ENCODE results near the gene LRTM2.

The LRTM2 gene

DNA sequence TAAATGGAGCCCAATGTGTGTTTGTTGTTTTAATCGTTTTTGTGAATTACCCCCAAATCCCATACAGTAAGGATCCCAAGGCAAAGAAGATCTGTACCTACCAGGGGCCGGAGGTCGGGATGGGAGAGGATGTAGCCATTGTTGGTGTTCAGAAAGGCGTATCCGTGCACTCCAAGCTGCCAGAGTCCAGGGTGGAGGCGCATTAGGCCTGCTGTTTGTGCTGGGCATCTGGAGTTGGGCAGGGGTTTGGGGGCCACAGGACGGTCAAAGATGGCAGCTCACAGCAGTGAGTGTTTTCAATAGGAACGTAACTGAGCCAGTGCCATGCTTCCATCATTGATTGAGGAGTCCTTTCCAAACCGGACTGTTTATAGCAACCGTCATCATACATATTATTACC, 57.8 kb downstream of the LRTM2 start:
- CTCF ChIA-PET: no interaction called here
- no peaks in the 10 kb centered on the region for H3K9me3 ChIP-seq (ENCODE audit: control insufficient read depth, insufficient read depth, low read depth, low read length)
- H3K4me3 ChIP-seq (ENCODE audit: low read depth, low read length): no peak overlapping the region
- no peak overlapping the region for H3K27ac ChIP-seq (ENCODE audit: extremely low read depth, low read depth, low read length)
- no peaks in the 10 kb centered on the region for H3K4me1 ChIP-seq (ENCODE audit: control insufficient read depth, insufficient read depth, low read length)
- POLR2A ChIA-PET: no interaction called here
- H3K36me3 ChIP-seq (ENCODE audit: control insufficient read depth in 2 of 2, insufficient read depth in 1 of 2, low read length in 2 of 2): no peaks in the 10 kb centered on the region
- no peak for TF ChIP-seq ZNF221 (tag by site-specific recombination; IDR thresholded peaks at IDR 0.05; ENCODE audit: borderline replicate concordance)

DNA sequence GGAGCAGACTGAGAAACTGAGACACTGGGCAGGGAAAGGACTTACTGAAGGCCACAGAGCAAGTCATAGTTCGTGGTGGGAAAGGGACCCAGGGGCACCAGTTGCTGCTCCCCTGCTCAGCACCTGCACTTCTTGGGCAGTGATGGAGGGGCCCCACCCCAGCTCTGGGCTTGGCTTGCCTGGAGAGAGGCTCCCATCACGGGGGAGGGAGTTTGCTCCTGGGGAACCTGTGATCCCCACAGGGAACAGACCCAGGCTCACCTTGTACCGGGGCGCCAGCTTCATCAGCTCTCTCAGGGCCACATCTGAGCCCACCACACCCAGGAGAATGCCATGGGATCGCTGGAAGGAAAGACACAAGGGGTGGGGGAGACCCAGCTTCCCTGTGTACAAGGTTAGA, 58.3 kb downstream of the LRTM2 start:
- ChIA-PET CTCF (no interaction called here), POLR2A (no interaction called here)
- no peaks in the 10 kb centered on the region for H3K36me3 ChIP-seq (ENCODE audit: control insufficient read depth in 2 of 2, insufficient read depth in 1 of 2, low read length in 2 of 2)
- no peak overlapping the region for H3K27ac ChIP-seq (ENCODE audit: extremely low read depth, low read depth, low read length)
- H3K9me3 ChIP-seq (ENCODE audit: control insufficient read depth, insufficient read depth, low read depth, low read length): no peaks in the 10 kb centered on the region
- no peaks in the 10 kb centered on the region for H3K4me1 ChIP-seq (ENCODE audit: control insufficient read depth, insufficient read depth, low read length)
- TF ChIP-seq EGR2 (tag by site-specific recombination; IDR thresholded peaks at IDR 0.05; ENCODE audit: low read depth): no peak
- no peak overlapping the region for H3K4me3 ChIP-seq (ENCODE audit: low read depth, low read length)

DNA sequence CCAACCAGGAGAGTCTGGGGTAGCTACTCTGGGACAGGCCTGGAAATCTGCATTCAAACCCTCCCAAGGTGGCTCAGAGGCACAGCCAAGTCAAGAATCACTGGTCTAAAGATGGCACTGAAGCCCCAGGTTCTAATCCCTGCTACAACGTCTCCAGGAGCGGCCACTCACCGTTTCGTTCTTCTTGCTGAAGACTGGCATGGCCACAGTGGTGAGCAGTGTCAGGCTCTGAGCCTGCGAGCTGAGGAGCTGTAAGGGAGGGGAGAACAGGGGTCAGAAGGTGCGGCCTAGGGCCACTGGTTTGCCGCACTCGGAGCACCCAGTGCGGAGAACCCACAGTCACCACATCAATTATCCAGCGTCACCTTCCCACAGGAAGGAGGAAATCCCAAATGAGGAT, 59.3 kb downstream of the LRTM2 start:
- CTCF ChIA-PET: no interaction called here

DNA sequence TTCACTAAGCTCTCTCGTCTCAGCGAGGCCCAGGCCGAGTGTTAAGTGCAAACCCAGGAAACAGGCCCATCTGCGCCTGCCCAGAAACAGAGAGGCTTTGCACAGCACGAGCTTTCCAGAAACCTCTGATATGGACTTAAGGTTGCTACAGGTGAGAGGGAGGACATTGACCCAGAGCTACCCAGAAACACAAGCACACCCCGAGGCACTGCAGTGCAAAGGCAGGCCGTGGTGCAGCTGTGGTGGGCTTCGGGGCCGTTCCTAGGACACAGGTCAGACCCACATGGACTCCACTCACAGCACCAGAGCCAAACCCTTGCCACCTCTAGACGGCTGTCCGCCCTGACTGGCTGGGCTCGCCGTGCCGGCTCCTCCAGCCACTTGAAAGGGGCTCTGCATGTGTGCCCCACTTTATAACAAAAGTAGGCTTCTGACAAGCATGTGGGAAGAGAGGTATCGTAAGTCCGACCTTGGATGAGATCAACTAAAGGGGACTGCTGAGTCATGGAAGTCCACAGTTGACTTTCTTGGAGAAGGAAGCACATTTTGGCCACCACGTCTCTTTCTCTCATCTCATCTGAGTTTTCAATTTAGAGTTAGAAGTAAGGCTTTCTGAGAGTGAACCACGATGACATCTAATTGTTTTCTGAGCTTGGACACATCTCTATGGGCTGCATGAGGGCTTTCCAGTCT, 59.9 kb downstream of the LRTM2 start:
- CTCF ChIA-PET: no interaction called here

More for the DNA sequence above, 59.3 kb downstream of the LRTM2 start:
- H3K4me1 ChIP-seq (ENCODE audit: control insufficient read depth, insufficient read depth, low read length): no peaks in the 10 kb centered on the region
- POLR2A ChIA-PET: no interaction called here
- H3K9me3 ChIP-seq (ENCODE audit: control insufficient read depth, insufficient read depth, low read depth, low read length): no peaks in the 10 kb centered on the region
- no peaks in the 10 kb centered on the region for H3K36me3 ChIP-seq (ENCODE audit: control insufficient read depth in 2 of 2, insufficient read depth in 1 of 2, low read length in 2 of 2)
- no peak for TF ChIP-seq TCF7L2 (IDR thresholded peaks at IDR 0.05; ENCODE audit: borderline replicate concordance, low read depth, low read length)
- TF ChIP-seq ZNF510 (tag by site-specific recombination; IDR thresholded peaks at IDR 0.05; ENCODE audit: insufficient replicate concordance): no peak
- no peak for TF ChIP-seq ZBTB20 (tag by site-specific recombination; IDR thresholded peaks at IDR 0.05)
- TF ChIP-seq ZNF214 (tag by site-specific recombination; IDR thresholded peaks at IDR 0.05; ENCODE audit: borderline replicate concordance): no peak
- no peak for TF ChIP-seq ZNF404 (tag by site-specific recombination; IDR thresholded peaks at IDR 0.05)
- TF ChIP-seq, protein P1, sequence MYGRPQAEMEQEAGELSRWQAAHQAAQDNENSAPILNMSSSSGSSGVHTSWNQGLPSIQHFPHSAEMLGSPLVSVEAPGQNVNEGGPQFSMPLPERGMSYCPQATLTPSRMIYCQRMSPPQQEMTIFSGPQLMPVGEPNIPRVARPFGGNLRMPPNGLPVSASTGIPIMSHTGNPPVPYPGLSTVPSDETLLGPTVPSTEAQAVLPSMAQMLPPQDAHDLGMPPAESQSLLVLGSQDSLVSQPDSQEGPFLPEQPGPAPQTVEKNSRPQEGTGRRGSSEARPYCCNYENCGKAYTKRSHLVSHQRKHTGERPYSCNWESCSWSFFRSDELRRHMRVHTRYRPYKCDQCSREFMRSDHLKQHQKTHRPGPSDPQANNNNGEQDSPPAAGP (tag by site-specific recombination; IDR thresholded peaks at IDR 0.05): no peak
- no peak for TF ChIP-seq MEIS1 (CRISPR knock-in tag; IDR thresholded peaks at IDR 0.05; ENCODE audit: borderline replicate concordance)
- TF ChIP-seq GFI1B (tag by site-specific recombination; IDR thresholded peaks at IDR 0.05): no peak
- no peak overlapping the region for H3K4me3 ChIP-seq (ENCODE audit: low read depth, low read length)
- H3K27ac ChIP-seq (ENCODE audit: extremely low read depth, low read depth, low read length): no peak overlapping the region

More for the DNA sequence above, 59.9 kb downstream of the LRTM2 start:
- Histone ChIP-seq H3K27ac (ENCODE audit: extremely low read depth, low read depth, low read length) (no peak overlapping the region), H3K9me3 (ENCODE audit: control insufficient read depth, insufficient read depth, low read depth, low read length) (no peaks in the 10 kb centered on the region), H3K4me3 (ENCODE audit: low read depth, low read length) (no peak overlapping the region), H3K36me3 (ENCODE audit: control insufficient read depth in 2 of 2, insufficient read depth in 1 of 2, low read length in 2 of 2) (no peaks in the 10 kb centered on the region), H3K4me1 (ENCODE audit: control insufficient read depth, insufficient read depth, low read length) (no peaks in the 10 kb centered on the region)
- POLR2A ChIA-PET: no interaction called here
- TF ChIP-seq, protein P2, sequence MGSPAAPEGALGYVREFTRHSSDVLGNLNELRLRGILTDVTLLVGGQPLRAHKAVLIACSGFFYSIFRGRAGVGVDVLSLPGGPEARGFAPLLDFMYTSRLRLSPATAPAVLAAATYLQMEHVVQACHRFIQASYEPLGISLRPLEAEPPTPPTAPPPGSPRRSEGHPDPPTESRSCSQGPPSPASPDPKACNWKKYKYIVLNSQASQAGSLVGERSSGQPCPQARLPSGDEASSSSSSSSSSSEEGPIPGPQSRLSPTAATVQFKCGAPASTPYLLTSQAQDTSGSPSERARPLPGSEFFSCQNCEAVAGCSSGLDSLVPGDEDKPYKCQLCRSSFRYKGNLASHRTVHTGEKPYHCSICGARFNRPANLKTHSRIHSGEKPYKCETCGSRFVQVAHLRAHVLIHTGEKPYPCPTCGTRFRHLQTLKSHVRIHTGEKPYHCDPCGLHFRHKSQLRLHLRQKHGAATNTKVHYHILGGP (tag by site-specific recombination; IDR thresholded peaks at IDR 0.05): no peak
- TF ChIP-seq REPIN1 (tag by site-specific recombination; IDR thresholded peaks at IDR 0.05; ENCODE audit: low read depth) (no peak), TCF7L2 (IDR thresholded peaks at IDR 0.05; ENCODE audit: borderline replicate concordance, low read depth, low read length) (no peak)
- TF ChIP-seq, protein P3, sequence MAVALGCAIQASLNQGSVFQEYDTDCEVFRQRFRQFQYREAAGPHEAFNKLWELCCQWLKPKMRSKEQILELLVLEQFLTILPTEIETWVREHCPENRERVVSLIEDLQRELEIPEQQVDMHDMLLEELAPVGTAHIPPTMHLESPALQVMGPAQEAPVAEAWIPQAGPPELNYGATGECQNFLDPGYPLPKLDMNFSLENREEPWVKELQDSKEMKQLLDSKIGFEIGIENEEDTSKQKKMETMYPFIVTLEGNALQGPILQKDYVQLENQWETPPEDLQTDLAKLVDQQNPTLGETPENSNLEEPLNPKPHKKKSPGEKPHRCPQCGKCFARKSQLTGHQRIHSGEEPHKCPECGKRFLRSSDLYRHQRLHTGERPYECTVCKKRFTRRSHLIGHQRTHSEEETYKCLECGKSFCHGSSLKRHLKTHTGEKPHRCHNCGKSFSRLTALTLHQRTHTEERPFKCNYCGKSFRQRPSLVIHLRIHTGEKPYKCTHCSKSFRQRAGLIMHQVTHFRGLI (tag by site-specific recombination; IDR thresholded peaks at IDR 0.05): no peak
- TF ChIP-seq, protein P4, sequence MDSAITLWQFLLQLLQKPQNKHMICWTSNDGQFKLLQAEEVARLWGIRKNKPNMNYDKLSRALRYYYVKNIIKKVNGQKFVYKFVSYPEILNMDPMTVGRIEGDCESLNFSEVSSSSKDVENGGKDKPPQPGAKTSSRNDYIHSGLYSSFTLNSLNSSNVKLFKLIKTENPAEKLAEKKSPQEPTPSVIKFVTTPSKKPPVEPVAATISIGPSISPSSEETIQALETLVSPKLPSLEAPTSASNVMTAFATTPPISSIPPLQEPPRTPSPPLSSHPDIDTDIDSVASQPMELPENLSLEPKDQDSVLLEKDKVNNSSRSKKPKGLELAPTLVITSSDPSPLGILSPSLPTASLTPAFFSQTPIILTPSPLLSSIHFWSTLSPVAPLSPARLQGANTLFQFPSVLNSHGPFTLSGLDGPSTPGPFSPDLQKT (IDR thresholded peaks at IDR 0.05; ENCODE audit: borderline replicate concordance, low read depth, low read length): no peak
